Left renal cortex interstitium (tissue), 4 donors: ENCODE data around the gene FLT1. TPM values are rescaled to one million over a fixed set of nuclear protein-coding genes. Genes with fewer than 3 reads are reported as not detected.

ENCODE experiments used
- DNase-seq, 4 donors: peaks; one replicate each; pipeline ENCODE4 v3.0.0-alpha.2; 2013; ENCODE audit warnings: low read depth in 4 of 4, low spot score in 2 of 4, missing footprints in 1 of 4
- polyA plus RNA-seq, 4 donors: library from polyadenylated mRNA; unstranded; fragments of 120-200 nt; gene quantifications; one replicate each; pipeline ENCODE4 v1.2.1, GENCODE V29; 2013; ENCODE audit not compliant: insufficient read length in 4 of 4

Gene FLT1
- polyA plus RNA-seq, 4 donors, result 30.4 to 51.8 (median 41.1) TPM

GRCh38 chr13:28273919-28274318 is 221.0 kb downstream of the FLT1 start:
- DNase-seq, result no peak

- no peak for DNase-seq
These were observed 223.7 kb downstream of the FLT1 start for GRCh38 chr13:28271056-28271840.

GRCh38 chr13:28268800-28269223 is 226.1 kb downstream of the FLT1 start:
- DNase-seq, result no peak

- DNase-seq, result no peak
These were observed 227.4 kb downstream of the FLT1 start for GRCh38 chr13:28267497-28267896.

GRCh38 chr13:28258417-28258816 is 236.5 kb downstream of the FLT1 start:
- no peak for DNase-seq

GRCh38 chr13:28257305-28257704 is 237.6 kb downstream of the FLT1 start:
- DNase-seq, result no peak

- no peak for DNase-seq
These were observed 242.4 kb downstream of the FLT1 start for GRCh38 chr13:28252547-28252946.

GRCh38 chr13:28251466-28251865 is 243.5 kb downstream of the FLT1 start:
- DNase-seq, result no peak

GRCh38 chr13:28250542-28250941 is 244.4 kb downstream of the FLT1 start:
- DNase-seq, result no peak

Other genes starting within 250 kb of the FLT1 start
- gene POMP, start 164.0 kb upstream of the FLT1 start, polyA plus RNA-seq, result 100 to 1,000 TPM in 1 of 4 donors, 10 to 100 TPM in 3; 73.0 to 105 (median 89.1) TPM
- gene SLC46A3, start 223.8 kb upstream of the FLT1 start, polyA plus RNA-seq, result 1 to 10 TPM; 1.8 to 3.5 (median 2.2) TPM